ENCODE results near the gene DUOXA1. TPM values are rescaled to one million over a fixed set of nuclear protein-coding genes. Genes with fewer than 3 reads are reported as not detected.
A peak's percentile ranks its signal among the peaks of the same experiment; 100 is the strongest.

The DUOXA1 gene
- total RNA-seq, 6 experiments from 2014 or later: not detected

DNA sequence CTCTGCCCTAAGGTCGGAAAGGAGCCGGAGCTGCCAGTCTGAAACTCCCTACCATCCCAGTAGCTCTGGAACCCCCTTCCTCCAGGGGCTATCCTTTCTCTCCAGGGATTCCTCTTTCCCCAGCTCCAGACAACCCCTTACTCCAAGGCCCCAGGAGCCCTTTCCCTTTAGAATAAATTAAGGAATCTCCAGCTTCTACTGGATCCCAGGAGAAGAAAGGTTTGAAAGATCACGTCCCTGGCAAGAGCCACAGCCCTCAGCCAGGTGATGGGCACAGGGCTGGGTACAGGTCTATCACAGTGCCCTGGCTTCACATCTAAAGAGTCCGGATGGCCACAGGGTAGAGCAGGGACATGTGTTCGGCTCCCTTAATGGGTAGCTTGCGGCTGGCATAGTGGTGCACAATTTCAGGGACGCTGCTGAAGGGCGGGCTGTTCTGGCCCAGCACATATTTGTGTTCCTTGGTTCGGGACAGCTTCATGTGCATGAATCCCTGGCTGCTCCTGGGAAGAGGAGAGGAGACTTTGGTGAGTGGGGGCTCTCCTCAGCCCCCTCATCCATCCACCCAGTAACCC lies 38.0 kb upstream of the DUOXA1 start:
- Histone ChIP-seq H3K36me3 (no peaks in the 10 kb centered on the region), H3K9me3 (no peaks in the 10 kb centered on the region), H3K4me3 (peak overlapping the region in 2 of 3 donors; percentile 70 to 78), H3K27ac (peak overlapping the region in 2 of 3 donors; percentile 93 to 94), H3K27me3 (no peaks in the 10 kb centered on the region), H3K4me1 (peaks cover 0 to 4% (median 0%) of the 10 kb centered on the region in 4 donors)
- DNase-seq (no peak), ATAC-seq (peak in 1 of 4 donors; percentile 1)
- intact Hi-C loops (cut with DNase I): loop anchor here in 1 of 2 donors (10.0 kb wide), 1 partner anchor 97 kb away; no protein-coding TSS in a partner anchor
- TF ChIP-seq POLR2A (IDR thresholded peaks at IDR 0.05): no peak
- TF ChIP-seq, protein P1, sequence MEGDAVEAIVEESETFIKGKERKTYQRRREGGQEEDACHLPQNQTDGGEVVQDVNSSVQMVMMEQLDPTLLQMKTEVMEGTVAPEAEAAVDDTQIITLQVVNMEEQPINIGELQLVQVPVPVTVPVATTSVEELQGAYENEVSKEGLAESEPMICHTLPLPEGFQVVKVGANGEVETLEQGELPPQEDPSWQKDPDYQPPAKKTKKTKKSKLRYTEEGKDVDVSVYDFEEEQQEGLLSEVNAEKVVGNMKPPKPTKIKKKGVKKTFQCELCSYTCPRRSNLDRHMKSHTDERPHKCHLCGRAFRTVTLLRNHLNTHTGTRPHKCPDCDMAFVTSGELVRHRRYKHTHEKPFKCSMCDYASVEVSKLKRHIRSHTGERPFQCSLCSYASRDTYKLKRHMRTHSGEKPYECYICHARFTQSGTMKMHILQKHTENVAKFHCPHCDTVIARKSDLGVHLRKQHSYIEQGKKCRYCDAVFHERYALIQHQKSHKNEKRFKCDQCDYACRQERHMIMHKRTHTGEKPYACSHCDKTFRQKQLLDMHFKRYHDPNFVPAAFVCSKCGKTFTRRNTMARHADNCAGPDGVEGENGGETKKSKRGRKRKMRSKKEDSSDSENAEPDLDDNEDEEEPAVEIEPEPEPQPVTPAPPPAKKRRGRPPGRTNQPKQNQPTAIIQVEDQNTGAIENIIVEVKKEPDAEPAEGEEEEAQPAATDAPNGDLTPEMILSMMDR (IDR thresholded peaks at IDR 0.05): no peak
- 33% methylated on average over 1 of the region's 9 CpGs for WGBS (ENCODE audit: insufficient coverage, low coverage, low lambda C conversion rate, missing lambda C conversion rate)

DNA sequence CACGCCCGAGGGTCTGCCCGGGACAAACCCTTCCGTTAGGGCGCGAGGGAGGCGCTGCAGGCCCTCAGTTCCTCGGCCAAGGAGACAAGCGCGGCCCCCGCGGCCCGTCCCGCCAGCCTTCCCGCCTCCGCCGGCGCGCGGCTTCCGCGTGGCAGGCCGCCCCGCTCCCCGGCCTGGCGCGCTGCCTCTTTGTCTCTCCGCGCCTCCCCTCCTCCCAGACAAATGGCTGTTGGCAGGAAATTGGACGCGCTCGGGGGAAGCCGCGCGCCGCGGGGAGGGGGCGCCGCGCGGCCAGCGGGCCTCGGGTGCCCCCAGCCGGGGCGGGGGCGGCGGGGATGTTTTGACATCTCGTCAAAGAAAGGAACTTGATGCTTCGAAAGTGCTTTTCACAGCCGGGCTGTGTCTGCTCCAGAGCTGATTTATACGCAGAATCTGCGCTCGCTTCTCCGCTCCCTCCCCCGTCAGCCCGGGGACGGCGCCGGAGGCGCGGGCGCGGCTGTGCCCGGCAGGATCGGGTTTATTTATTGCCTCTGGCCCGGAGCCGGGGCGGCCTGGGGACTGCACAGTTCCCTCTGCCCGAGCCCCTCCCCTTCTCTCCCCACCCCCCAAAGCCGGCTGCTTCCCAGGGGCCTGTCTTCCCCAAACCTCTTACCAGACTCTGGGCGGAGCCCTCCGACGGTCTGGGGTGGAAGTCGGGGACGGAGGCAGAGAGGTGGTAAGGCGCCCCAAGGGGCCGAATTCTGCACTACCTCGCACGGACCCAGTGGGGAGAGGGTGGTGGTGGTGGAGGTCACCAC lies 37.4 kb upstream of the DUOXA1 start:
- TF ChIP-seq, protein P1 (IDR thresholded peaks at IDR 0.05): peak; percentile 46 to 54 (median 52)
- TF ChIP-seq POLR2A (IDR thresholded peaks at IDR 0.05): peak; percentile 60
- Histone ChIP-seq H3K36me3 (no peaks in the 10 kb centered on the region), H3K27ac (peak overlapping the region; percentile 93 to 96 (median 94)), H3K27me3 (no peaks in the 10 kb centered on the region), H3K4me3 (peak overlapping the region; percentile 58 to 78 (median 70)), H3K4me1 (peaks cover 0 to 4% (median 0%) of the 10 kb centered on the region in 4 donors), H3K9me3 (no peaks in the 10 kb centered on the region)
- ATAC-seq (peak; percentile 77 to 84 (median 80)), DNase-seq (peak; percentile 85 to 88 (median 87))
- intact Hi-C loops (cut with DNase I): loop anchor here in 1 of 2 donors (10.0 kb wide), 1 partner anchor 98 kb away; no protein-coding TSS in a partner anchor
- WGBS (ENCODE audit: insufficient coverage, low coverage, low lambda C conversion rate, missing lambda C conversion rate): 0% methylated on average over 16 of the region's 79 CpGs

DNA sequence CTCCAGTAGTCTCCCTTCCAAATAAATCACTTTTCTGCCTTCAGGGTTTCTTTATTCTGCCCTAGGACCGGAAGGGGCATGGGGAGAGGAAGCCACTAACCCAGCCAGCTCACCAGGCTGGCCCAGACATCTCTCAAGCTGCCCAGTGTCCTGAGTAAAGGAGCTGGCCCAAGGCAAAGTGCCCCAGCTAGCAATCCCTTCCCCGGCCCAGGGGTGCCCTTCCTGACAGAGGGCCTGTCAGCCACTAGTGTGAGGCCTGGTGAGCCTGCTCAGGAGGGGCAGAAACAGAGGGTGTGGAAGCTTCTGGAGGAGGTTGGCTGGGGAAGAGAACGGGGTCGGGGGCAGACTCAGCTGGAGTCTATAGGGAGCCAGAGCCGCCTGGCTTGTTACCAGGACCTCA lies 35.9 kb upstream of the DUOXA1 start:
- Histone ChIP-seq H3K27ac (no peak overlapping the region), H3K27me3 (no peaks in the 10 kb centered on the region), H3K36me3 (no peaks in the 10 kb centered on the region), H3K9me3 (no peaks in the 10 kb centered on the region), H3K4me3 (no peak overlapping the region), H3K4me1 (peaks cover 0 to 4% (median 0%) of the 10 kb centered on the region in 4 donors)
- DNase-seq (no peak), ATAC-seq (no peak)
- WGBS (ENCODE audit: insufficient coverage, low coverage, low lambda C conversion rate, missing lambda C conversion rate): 75% methylated on average over 2 of the region's 5 CpGs
- TF ChIP-seq, protein P1 (IDR thresholded peaks at IDR 0.05): no peak
- TF ChIP-seq POLR2A (IDR thresholded peaks at IDR 0.05): no peak
- intact Hi-C loops (cut with DNase I): loop anchor here in 1 of 2 donors (10.0 kb wide), 1 partner anchor 99 kb away; no protein-coding TSS in a partner anchor

DNA sequence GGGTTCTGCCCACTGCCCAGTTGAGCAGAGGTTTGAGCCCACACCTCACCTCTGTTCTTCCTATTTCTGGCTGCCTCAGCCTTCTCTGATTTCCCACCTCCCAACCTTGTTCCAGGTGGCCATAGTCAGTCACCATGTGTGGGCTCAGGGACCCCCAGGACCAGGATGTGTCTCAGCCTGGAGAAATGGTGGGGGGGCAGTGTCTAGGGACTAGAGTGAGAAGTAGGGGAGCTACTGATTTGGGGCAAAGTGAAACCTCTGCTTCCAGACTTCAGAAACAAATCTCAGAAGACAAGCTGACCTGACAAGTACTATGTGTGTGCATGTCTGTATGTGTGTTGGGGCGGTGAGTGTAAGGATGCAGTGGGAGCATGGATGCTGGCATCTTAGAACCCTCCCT lies 35.2 kb upstream of the DUOXA1 start:
- H3K4me1 ChIP-seq: peaks cover 0 to 4% (median 0%) of the 10 kb centered on the region in 4 donors
- ATAC-seq: no peak
- H3K36me3 ChIP-seq: no peaks in the 10 kb centered on the region
- no peak overlapping the region for H3K4me3 ChIP-seq
- H3K27me3 ChIP-seq: no peaks in the 10 kb centered on the region
- DNase-seq: no peak
- no peak for TF ChIP-seq POLR2A (IDR thresholded peaks at IDR 0.05)
- TF ChIP-seq, protein P1 (IDR thresholded peaks at IDR 0.05): no peak
- intact Hi-C loops (cut with DNase I): loop anchor here in 1 of 2 donors (10.0 kb wide), 1 partner anchor 100 kb away; no protein-coding TSS in a partner anchor
- no peak overlapping the region for H3K27ac ChIP-seq
- no CpG with 5 or more reads among the region's 1 CpG for WGBS (ENCODE audit: insufficient coverage, low coverage, low lambda C conversion rate, missing lambda C conversion rate)
- no peaks in the 10 kb centered on the region for H3K9me3 ChIP-seq
